A172 (cell line): ENCODE results near the gene SEMA3F. TPM values are rescaled to one million over a fixed set of nuclear protein-coding genes. Genes with fewer than 3 reads are reported as not detected.
A peak's percentile ranks its signal among the peaks of the same experiment; 100 is the strongest.

ENCODE experiments used
- DNase-seq: peaks from one replicate; pipeline ENCODE4 v3.0.0-alpha.2; 2015; ENCODE audit warnings: low spot score
- total RNA-seq: library from RNA; depleted of rRNA; stranded (reverse); fragments of >200 nt; shearing (Covaris generic); gene quantifications from 2 replicates; pipeline ENCODE4 v1.2.3, GENCODE V29; 2014

SEMA3F gene
- total RNA-seq, 1 experiment from 2014 or later: 3.5 TPM

DNA sequence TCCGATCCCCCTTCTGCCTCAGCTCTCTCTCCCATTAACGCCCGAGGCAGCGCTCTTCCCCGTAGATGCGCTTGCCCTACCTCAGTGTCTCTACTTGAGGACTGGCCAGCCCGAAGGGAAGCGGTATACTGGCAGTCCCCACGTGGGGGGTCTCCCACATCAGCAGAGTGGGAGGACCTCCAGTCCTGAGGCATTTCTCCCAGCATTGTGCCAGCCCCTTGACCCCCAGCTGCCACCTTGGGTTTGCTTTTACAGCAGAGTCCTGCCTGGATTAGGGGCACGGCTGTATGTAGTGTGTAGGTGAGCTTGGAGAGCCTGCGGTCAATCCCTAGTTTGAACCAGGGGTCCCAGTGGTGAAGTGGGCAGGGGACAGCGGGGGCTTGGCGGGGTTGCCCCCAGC, 767 bp downstream of the SEMA3F start:
- no peak for DNase-seq

DNA sequence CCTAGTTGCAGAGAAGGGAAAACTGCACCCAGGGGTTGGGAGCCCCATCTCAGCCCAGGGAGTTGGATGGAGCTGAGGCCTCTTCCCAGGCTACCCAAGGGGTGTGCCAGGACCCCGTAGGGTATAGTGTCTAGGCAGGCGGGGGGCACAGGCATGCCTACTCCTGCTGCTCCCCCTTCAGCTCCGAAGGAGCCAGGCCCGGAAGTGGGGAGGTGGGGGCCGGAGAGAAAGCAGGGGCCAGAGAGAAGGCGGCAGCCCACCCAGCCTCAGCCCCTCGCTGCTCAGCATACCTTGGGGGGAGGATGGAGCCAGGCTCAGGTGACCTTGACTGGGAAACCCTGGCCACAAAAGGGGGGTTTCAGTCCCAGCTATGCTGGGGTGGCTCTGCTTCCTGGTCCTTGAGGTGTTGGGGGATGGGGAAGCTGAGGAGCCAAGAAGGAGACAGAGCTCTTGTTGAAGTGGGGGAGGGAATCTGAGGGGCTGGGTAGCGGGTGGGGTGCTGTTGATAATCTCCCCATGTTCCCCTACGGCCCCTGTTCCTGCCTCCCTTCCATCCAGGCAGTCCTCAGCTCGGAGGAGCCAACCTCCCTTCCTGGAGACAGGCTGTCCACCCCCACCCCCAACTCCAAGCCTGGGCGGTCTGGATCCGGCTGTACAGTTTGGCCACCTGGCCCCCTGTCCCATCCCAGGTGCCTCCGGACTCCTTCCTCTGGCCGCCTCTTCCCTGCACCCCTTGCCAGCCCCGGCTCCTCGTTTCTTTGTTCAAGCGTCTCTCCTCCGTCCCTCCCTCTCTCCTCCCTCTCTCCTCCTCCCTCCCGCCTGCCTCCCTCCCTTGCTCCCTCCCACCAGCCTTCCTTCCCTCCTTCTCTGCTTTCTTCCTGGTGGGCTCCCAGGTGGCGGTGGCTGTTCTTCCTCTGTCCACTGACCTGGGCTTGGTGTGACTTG, 1.7 kb downstream of the SEMA3F start:
- DNase-seq: no peak

DNA sequence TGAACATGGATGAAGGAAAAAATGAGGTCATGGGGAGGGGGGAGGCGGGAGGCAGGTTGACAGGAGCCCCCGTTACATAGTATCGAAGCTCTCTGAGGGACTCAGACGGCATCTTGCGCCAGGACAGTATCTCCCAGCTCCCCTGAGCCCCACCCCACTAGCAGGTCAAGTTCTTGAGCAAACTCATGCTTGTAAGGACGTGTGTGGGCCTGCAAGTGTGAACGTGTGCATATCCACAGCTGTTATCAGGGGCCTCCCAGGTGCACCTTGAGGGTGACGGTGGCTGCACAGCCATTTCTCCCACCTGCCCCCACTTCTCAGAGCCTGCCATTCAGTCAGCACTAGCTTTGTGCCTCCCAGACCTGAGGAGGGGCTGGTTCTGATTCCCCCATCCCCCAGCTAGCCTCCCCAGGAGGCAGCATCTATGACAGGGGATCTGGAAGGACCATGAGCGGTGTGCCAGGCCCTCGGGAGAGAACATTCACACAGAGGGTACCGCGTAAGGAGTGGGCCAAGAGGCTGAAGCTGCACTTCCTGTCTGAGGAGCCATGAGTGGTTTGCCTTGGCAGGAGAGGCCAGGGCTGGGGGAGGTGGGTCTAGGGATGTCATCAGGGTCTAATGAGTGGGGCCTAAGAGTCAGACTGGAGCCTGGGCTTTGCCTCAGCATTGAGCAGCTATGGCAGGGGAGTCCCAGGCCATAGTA, 2.9 kb downstream of the SEMA3F start:
- no peak for DNase-seq

- DNase-seq: no peak
These were observed 3.5 kb downstream of the SEMA3F start for GRCh38 chr3:50158530-50159146.

DNA sequence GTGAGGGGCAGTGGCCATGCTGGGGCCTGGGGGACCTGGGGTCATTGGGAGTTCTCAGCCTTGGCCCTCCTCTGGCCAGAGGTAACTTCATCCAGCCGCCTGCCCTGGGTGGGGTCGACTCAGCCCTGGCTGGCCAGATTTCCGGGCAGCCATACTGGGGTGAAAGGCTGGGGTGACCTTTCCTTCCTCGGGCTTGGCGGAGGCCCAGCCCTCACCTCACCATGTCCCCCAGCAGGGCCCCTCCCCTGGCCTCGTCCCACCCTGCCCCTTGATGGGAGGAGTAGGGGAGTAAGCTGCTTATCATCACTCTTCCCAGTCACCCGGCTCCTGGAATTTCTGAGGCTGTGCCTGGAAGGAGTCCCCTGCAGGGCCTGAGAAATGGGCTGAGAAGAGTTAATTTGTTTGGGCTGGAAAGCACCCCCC, 5.4 kb downstream of the SEMA3F start:
- peak; percentile 40 for DNase-seq

DNA sequence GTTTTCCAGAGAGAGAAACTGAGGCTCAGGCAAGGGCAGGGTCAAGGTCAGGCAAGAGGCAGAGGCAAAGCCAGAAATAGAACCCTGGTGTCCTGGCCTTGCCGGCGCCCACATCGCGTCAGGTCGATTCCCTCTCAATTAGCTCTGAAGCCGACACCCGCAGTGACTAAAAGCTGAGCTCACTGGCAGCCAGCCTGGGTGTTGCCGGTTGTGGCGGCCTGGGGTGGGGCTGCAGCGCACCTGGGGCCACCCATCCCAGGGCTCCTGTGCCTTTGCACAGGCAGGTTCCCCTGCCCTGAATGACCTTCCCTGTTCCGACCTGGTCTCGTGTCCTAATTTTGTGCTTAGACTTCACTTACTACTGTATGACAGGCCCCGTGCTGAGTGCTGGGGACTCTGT, 6.2 kb downstream of the SEMA3F start:
- DNase-seq: peak; percentile 50

GRCh38 chr3:50162034-50162883, 7.1 kb downstream of the SEMA3F start:
- no peak for DNase-seq

DNA sequence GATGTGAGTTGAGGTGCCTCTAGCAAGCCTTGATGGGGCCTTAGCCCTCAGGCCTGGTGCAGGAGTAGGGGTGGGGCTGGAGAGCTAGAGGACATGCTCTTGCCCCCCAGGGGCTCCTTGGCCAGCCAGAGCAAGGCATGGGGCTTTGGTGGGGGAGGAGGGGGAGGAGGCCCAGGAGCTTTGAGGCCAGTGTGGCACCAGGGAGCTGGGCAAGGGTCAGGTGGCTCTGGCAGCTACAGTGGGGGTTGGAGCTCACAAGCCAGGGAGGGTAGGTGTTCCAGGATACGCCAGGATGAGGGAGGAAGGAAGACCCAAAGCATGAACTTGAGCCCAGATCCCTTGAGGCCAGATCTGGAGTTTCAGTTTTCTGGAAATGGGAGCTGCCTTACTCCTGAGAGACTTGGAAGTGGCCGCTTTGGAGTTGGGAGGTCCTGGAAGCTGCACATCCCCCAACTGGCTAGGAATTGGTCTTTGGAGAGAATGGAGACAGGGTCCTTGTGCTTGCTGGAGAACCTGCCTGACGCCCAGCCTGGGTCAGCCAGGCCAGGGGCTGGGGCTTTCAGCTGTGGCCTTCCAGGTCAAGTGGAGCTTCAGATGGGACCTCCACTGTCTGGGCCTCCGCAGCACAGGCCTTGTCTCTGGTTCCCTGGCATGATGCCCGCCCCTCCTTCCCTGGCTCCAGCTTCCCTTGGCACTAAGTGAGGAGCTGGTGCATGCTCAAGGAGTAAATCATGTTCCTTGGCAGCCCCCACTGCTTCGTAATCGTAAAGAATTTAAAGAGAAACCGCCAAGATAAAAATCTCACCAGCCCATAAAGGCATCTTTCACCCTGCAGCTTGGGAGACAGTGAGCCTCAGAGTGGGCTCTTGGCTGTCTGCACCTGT, 8.7 kb downstream of the SEMA3F start:
- DNase-seq: peak; percentile 94

GRCh38 chr3:50164481-50164880, 9.4 kb downstream of the SEMA3F start:
- DNase-seq: no peak

DNA sequence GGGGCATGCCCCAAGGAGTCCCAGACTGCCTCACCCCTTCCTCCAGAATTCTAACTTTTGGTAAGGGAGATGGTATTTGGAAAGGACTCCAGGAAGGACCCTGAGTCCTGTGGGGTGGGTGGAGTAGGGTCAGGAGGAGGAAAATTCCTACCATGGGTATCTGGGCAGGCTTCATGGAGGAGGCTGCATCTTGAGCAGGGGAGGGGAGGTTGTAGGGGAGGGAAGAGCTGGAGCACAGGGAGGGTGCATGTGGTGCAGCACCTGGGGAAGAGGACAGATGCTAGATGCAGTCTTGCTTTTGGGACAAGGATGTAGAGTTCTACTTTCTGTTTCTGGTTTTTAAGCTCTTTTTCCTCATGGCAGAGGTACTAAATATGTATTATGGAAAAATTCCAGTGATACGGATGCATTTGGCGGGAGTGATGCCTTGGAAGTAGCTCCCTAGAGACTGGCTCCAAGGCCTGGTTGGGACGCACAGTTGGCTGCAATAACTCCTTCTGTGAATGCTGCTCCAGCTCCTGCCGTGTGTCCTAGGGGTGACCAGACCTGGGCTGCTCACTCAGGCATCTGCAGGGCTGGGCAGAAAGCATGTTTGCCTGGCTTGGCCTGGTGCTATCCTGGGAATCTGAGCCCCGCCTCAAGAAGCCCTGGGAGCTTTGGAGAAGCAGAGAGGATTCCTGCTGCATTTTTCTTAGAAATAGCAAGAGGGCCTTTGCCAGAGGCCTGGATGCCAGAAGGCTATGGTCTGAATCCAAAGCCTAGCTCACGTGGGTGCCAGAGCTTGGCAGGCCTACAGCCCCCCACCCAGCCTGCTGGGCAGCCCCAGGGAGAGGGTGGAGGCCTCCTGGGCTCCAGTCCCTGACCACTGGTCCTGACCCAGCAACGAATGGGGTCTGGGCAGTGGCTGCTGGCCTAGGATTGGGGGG, 10.1 kb downstream of the SEMA3F start:
- no peak for DNase-seq

DNA sequence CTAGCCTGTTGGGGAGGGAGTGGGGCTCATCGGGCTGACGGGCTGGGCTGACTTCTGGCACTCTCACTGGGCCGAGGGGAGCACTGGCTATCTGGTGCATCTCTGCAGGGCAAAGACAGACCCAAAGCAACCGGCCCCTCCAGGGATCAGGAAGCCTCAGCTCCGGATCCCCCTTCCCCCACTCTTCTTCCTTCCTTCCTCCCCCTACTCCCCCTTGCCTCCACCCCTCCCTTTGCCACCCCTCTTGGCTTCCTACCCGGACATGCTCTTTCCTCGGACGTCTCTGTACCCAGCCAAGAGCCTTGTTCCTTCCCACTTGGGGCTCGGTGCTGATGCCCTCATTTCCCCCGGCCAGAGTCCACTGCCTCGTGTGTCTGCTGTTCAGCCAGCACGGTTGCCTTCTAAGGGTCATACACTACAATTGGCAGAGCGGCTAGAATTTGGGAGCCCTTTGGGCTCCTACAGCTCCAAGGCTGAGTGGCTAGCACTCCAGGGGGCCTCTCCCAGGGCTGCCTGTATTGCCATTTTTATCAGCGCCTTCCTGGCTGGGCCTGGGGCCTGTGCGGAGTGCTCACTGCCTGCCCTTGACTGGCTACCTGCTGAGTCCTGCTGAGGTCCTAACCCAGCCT, 10.9 kb downstream of the SEMA3F start:
- no peak for DNase-seq

DNA sequence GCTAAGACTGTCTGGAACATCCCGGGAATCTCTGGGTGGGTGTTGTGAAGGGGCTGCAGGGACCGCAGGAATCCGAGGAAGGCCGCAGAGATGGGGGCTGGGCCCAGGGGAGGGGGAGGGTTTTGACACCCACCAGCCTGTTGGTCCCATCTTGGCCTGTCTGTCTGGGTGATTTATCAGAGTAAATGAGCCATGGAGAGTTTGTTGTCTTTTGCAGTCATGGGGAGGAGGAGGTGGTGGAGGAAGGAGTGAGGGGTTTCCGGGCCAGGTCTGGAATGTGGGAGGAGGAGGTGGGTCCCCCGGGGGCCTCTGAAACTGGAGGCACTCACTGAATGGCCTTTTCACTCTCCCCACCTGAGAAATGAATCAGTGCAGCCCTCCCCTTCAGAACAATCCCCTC, 11.5 kb downstream of the SEMA3F start:
- no peak for DNase-seq

GRCh38 chr3:50167069-50167840, 12.1 kb downstream of the SEMA3F start:
- DNase-seq: peak; percentile 73

GRCh38 chr3:50167841-50168209, 12.7 kb downstream of the SEMA3F start:
- DNase-seq: no peak

DNA sequence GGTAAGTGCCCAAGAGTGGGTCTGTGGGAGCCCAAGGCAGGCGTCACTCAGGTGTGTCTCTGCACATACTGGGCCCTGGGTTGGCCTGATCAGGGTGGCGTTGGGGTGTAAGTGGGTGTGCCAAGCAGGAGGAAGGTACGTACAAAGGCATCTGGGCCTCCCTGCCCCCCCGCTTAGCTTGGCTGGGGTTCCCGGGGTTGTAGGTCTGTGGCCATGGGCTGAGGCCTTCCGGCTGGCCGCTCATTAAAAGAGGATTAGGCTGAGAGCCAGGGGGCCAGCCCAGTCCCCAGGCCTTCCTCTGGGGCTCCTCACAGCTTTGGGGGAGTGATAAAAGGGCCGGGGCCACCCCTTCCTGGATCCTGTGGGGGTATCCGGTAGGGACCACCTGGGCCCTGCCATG, 13.3 kb downstream of the SEMA3F start:
- no peak for DNase-seq

GRCh38 chr3:50168791-50169190, 13.7 kb downstream of the SEMA3F start:
- DNase-seq: no peak

GRCh38 chr3:50169232-50169832, 14.2 kb downstream of the SEMA3F start:
- no peak for DNase-seq

GRCh38 chr3:50169858-50170257, 14.7 kb downstream of the SEMA3F start:
- DNase-seq: no peak
